ENCODE measurements around the gene RPL34. TPM values are rescaled to one million over a fixed set of nuclear protein-coding genes. Genes with fewer than 3 reads are reported as not detected.

RPL34 gene
- total RNA-seq, 4 donors from 2014 or later, result 286 to 803 (median 342) TPM

- Histone ChIP-seq H3K27me3 (no peaks in the 10 kb centered on the region), H3K4me1 (peaks cover 0 to 14% (median 0%) of the 10 kb centered on the region in 4 donors), H3K36me3 (peaks cover 0 to 7% (median 0%) of the 10 kb centered on the region in 3 donors), H3K4me3 (peak overlapping the region; percentile 72 to 89 (median 81)), H3K27ac (peak overlapping the region; percentile 82 to 91 (median 85)), H3K9me3 (no peaks in the 10 kb centered on the region)
- no peak for TF ChIP-seq POLR2A (IDR thresholded peaks at IDR 0.05)
- TF ChIP-seq, protein P1, sequence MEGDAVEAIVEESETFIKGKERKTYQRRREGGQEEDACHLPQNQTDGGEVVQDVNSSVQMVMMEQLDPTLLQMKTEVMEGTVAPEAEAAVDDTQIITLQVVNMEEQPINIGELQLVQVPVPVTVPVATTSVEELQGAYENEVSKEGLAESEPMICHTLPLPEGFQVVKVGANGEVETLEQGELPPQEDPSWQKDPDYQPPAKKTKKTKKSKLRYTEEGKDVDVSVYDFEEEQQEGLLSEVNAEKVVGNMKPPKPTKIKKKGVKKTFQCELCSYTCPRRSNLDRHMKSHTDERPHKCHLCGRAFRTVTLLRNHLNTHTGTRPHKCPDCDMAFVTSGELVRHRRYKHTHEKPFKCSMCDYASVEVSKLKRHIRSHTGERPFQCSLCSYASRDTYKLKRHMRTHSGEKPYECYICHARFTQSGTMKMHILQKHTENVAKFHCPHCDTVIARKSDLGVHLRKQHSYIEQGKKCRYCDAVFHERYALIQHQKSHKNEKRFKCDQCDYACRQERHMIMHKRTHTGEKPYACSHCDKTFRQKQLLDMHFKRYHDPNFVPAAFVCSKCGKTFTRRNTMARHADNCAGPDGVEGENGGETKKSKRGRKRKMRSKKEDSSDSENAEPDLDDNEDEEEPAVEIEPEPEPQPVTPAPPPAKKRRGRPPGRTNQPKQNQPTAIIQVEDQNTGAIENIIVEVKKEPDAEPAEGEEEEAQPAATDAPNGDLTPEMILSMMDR (IDR thresholded peaks at IDR 0.05), result peak in 1 of 6 experiments; percentile 17
- no peak for DNase-seq
Measured at GRCh38 chr4:108651014-108651791, 30.8 kb downstream of the RPL34 start.

GRCh38 chr4:108662629-108663028, 42.3 kb downstream of the RPL34 start:
- no peaks in the 10 kb centered on the region for H3K27me3 ChIP-seq
- no peak for TF ChIP-seq POLR2A (IDR thresholded peaks at IDR 0.05)
- TF ChIP-seq, protein P1 (IDR thresholded peaks at IDR 0.05), result no peak
- no peak for DNase-seq
- H3K36me3 ChIP-seq, result peaks cover 0 to 63% (median 0%) of the 10 kb centered on the region in 3 donors
- H3K4me3 ChIP-seq, result no peak overlapping the region
- no peak overlapping the region for H3K27ac ChIP-seq
- no peaks in the 10 kb centered on the region for H3K4me1 ChIP-seq
- H3K9me3 ChIP-seq, result no peaks in the 10 kb centered on the region

GRCh38 chr4:108674356-108674977, 54.1 kb downstream of the RPL34 start:
- DNase-seq, result no peak
- TF ChIP-seq, protein P1 (IDR thresholded peaks at IDR 0.05), result no peak
- TF ChIP-seq POLR2A (IDR thresholded peaks at IDR 0.05), result no peak
- Histone ChIP-seq H3K36me3 (no peaks in the 10 kb centered on the region), H3K9me3 (no peaks in the 10 kb centered on the region), H3K4me1 (no peaks in the 10 kb centered on the region), H3K4me3 (no peak overlapping the region), H3K27me3 (no peaks in the 10 kb centered on the region), H3K27ac (no peak overlapping the region)

Small RNAs within 50 kb of the gene (small RNA-seq; reads per million reads assigned to genes)
- gene RNU6-431P, result 0 reads per million in 2 donors

Other genes with a start within 250 kb of the RPL34 start
- gene OSTC, start 30.0 kb downstream of the RPL34 start, total RNA-seq, result 10 to 100 TPM; 31.2 to 53.9 (median 37.2) TPM
- gene ETNPPL, start 142.5 kb downstream of the RPL34 start, total RNA-seq, result not detected